Upper lobe of left lung (tissue), 4 donors: ENCODE measurements around the gene PODXL2.

Experiments
- CTCF ChIP-seq, 6 experiments: fragments of 450-650 bp in 4 of 6; fragments of 200-600 bp in 2 of 6; sonication (generic) in 2 of 6; IDR thresholded peaks; one replicate each; pipeline ENCODE4 v1.5.1; 2016 to 2019; ENCODE audit warnings: antibody characterized with exemption in 6 of 6
- EP300 ChIP-seq, 4 donors: sonication (generic); formaldehyde crosslinking; IDR thresholded peaks; one replicate each; pipeline ENCODE4 v1.5.1; 2017; ENCODE audit warnings: antibody characterized with exemption in 4 of 4, control low read depth in 2 of 4
- POLR2A ChIP-seq, 4 donors: fragments of 450-650 bp; IDR thresholded peaks; one replicate each; pipeline ENCODE4 v1.5.1; 2016 to 2017; ENCODE audit warnings: antibody characterized with exemption in 4 of 4, mild to moderate bottlenecking in 2 of 4
- POLR2AphosphoS5 ChIP-seq, 2 donors: sonication (generic); formaldehyde crosslinking; IDR thresholded peaks; one replicate each; pipeline ENCODE4 v1.5.1; 2017; ENCODE audit warnings: antibody characterized with exemption in 2 of 2

- TF ChIP-seq CTCF (IDR thresholded peaks at IDR 0.05) (no peak), POLR2AphosphoS5 (IDR thresholded peaks at IDR 0.05) (no peak), POLR2A (IDR thresholded peaks at IDR 0.05) (no peak), EP300 (IDR thresholded peaks at IDR 0.05) (no peak)
Observed at GRCh38 chr3:127584734-127585133, 44.3 kb upstream of the PODXL2 start.
